Measurements from ENCODE around the gene SMURF2.

SMURF2 gene

DNA sequence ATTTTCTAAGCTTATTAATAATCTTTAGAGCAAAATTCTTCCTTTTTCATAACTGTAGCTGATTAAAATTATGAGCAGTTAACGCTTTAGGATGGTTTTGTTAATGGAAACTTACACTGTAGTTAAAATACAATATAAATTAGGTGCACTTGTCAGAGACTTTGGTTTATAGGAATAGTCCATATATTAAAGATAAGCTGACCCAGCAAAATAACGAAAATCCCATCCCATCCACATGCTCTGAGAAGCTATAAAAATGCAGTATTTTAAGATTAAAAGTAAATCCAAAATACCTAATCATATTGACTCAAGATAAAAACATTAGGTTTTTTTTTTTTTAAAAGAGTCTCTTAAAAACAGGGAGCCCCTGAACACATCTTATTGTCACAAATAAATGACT, 117.4 kb downstream of the SMURF2 start:
- no peak for DNase-seq
- in situ Hi-C loops (cut with HindIII; ENCODE audit: low pct_ligation_motif_present, low sequenced_read_pairs), result no loop called here
- TF ChIP-seq, protein P1, sequence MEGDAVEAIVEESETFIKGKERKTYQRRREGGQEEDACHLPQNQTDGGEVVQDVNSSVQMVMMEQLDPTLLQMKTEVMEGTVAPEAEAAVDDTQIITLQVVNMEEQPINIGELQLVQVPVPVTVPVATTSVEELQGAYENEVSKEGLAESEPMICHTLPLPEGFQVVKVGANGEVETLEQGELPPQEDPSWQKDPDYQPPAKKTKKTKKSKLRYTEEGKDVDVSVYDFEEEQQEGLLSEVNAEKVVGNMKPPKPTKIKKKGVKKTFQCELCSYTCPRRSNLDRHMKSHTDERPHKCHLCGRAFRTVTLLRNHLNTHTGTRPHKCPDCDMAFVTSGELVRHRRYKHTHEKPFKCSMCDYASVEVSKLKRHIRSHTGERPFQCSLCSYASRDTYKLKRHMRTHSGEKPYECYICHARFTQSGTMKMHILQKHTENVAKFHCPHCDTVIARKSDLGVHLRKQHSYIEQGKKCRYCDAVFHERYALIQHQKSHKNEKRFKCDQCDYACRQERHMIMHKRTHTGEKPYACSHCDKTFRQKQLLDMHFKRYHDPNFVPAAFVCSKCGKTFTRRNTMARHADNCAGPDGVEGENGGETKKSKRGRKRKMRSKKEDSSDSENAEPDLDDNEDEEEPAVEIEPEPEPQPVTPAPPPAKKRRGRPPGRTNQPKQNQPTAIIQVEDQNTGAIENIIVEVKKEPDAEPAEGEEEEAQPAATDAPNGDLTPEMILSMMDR (IDR thresholded peaks at IDR 0.05; ENCODE audit: low read depth, low read length, missing control alignments), result no peak
- H3K4me3 ChIP-seq (ENCODE audit: low read depth, low read length), result no peak overlapping the region
- H3K27ac ChIP-seq, result no peak overlapping the region
- H3K27me3 ChIP-seq (replicated peaks), result no peaks in the 10 kb centered on the region
- H3K36me3 ChIP-seq (replicated peaks), result peaks cover 84% of the 10 kb centered on the region

GRCh38 chr17:64540118-64540776, 121.9 kb downstream of the SMURF2 start:
- Histone ChIP-seq H3K36me3 (replicated peaks) (peaks cover 80% of the 10 kb centered on the region), H3K27me3 (replicated peaks) (no peaks in the 10 kb centered on the region), H3K4me3 (ENCODE audit: low read depth, low read length) (no peak overlapping the region), H3K27ac (no peak overlapping the region)
- no peak for DNase-seq
- TF ChIP-seq, protein P1 (IDR thresholded peaks at IDR 0.05; ENCODE audit: low read depth, low read length, missing control alignments), result no peak
- in situ Hi-C loops (cut with HindIII; ENCODE audit: low pct_ligation_motif_present, low sequenced_read_pairs), result no loop called here

DNA sequence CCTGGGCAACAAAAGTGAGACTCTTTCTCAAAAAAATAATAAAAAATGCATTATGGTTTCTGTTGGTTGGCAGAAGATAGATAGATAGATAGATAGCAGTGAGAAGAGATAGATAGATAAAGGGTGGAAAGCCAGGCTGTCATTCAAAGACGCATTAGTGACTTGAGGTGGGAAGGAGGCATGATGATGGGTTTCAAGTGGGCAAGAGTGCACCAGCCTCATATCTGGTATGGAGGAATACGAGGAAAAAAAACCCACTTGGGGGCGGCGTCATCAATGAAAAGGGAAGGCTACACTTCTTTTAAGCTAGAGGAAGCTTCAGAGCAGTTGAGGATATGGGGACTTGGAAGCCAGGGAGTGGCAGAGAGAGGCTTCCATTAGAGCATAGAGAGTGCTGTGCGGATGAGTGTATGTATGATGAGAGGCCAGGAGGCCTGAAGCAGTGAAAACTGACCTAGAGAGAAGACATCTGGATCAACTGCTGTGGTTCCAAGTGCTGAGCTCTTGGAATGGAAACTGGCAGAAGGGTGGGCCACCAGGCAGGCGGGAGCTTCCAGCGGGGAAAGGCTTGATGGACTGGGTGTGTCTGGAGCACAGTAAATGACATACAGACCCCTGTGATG, 123.5 kb downstream of the SMURF2 start:
- TF ChIP-seq, protein P1 (IDR thresholded peaks at IDR 0.05; ENCODE audit: low read depth, low read length, missing control alignments), result no peak
- Histone ChIP-seq H3K27me3 (replicated peaks) (no peaks in the 10 kb centered on the region), H3K4me3 (ENCODE audit: low read depth, low read length) (no peak overlapping the region), H3K36me3 (replicated peaks) (peaks cover 78% of the 10 kb centered on the region), H3K27ac (no peak overlapping the region)
- in situ Hi-C loops (cut with HindIII; ENCODE audit: low pct_ligation_motif_present, low sequenced_read_pairs), result no loop called here
- no peak for DNase-seq

DNA sequence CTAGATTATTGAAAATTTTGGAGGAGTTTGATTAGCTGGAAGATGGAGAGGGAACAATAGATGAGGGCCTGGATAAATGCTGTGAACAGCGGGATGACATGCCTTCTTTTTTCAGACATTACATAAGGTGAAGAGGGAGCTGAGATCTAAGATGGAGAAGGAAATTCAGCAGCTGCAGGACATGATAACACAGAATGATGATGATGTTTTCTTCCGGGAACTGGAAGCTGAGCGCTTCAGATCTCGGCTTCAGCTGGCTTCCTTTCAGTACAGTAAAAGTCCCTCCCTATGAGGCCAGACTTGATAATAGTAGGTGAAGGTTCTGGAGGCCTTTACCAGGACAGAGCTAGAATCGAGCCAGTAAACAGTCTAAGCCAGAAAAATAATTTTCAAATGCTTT, 124.6 kb downstream of the SMURF2 start:
- Histone ChIP-seq H3K27me3 (replicated peaks) (no peaks in the 10 kb centered on the region), H3K4me3 (ENCODE audit: low read depth, low read length) (no peak overlapping the region), H3K36me3 (replicated peaks) (peaks cover 81% of the 10 kb centered on the region), H3K27ac (no peak overlapping the region)
- DNase-seq, result no peak
- TF ChIP-seq, protein P1 (IDR thresholded peaks at IDR 0.05; ENCODE audit: low read depth, low read length, missing control alignments), result no peak
- in situ Hi-C loops (cut with HindIII; ENCODE audit: low pct_ligation_motif_present, low sequenced_read_pairs), result no loop called here

DNA sequence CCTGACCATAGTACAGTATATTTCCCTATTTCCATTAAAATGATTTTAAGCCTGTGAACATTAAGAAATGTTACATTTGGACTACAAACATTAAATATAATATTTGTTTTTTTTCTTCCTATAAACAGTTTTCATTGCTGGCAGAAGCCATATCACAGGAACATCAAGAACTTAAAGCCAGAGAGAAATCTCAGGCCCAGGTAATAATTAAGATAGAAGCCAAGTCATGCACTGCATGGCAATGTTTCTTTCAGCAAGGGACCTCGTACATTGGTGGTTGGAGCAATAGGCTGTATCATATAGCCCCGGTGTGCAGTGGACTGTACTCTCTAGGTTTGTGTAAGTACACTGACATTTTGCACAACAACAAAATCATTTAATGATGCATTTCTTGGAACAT, 125.2 kb downstream of the SMURF2 start:
- in situ Hi-C loops (cut with HindIII; ENCODE audit: low pct_ligation_motif_present, low sequenced_read_pairs), result no loop called here
- TF ChIP-seq, protein P1 (IDR thresholded peaks at IDR 0.05; ENCODE audit: low read depth, low read length, missing control alignments), result no peak
- no peak overlapping the region for H3K27ac ChIP-seq
- no peak for DNase-seq
- no peak overlapping the region for H3K4me3 ChIP-seq (ENCODE audit: low read depth, low read length)
- H3K36me3 ChIP-seq (replicated peaks), result peaks cover 82% of the 10 kb centered on the region
- no peaks in the 10 kb centered on the region for H3K27me3 ChIP-seq (replicated peaks)
